Fibroblast of skin of abdomen (primary cell): Measurements from ENCODE around the gene STAM2.

Experiments used
- DNase-seq: peaks from one replicate; pipeline ENCODE4 v3.0.0-alpha.2; 2013

Gene STAM2

DNA sequence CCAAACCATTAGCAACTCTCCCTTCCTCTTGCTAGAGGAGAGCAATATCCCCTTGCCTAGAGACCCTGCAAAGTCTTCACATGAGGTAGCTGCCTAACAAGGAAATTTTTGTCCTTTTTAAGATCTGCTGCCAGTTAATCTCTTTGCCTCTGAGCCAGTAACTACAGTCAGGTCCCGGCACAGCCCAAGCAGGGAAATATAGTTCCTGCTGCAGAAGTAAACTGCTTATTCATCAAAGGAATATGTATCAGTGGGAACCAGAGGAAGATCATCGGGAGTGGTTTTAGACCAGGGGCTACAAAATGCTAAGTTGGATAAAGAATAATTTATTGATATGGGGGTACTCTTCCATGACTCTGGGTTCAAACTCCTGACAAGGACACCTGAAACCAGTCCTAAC lies 107.3 kb downstream of the STAM2 start:
- no peak for DNase-seq

DNA sequence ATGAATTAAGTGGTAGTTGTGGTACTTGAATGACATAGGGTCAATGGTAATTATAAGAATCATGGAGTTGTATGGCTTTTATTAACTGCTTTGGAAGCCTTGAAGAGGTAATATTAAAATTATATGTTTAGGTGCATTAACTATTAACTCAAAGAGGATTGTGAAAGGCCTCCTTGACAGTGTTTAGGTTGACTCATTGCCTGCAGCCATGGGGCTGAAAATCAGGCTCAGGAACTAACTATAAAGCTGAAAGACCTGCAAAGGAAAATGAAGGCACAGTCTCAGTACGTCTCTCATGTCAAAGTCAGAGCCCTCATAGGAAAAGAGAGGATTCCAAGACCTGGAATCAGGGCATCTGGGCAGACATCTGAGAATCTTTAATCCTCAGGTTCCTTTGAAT lies 107.7 kb downstream of the STAM2 start:
- no peak for DNase-seq
